Measurements from ENCODE around the gene CNTNAP2. TPM values are rescaled to one million over a fixed set of nuclear protein-coding genes. Genes with fewer than 3 reads are reported as not detected.
A peak's percentile ranks its signal among the peaks of the same experiment; 100 is the strongest.

The CNTNAP2 gene
- total and polyA plus RNA-seq, 2 of the 4 experiments (the other 2 are of a cell fraction), result not detected

GRCh38 chr7:146858690-146859089, 742.1 kb downstream of the CNTNAP2 start:
- Histone ChIP-seq H3K4ac (ENCODE audit: low read depth, low read length) (no peak overlapping the region), H4K5ac (ENCODE audit: low read depth, low read length) (no peak overlapping the region), H3K27me3 (ENCODE audit: control insufficient read depth, insufficient read depth, low read length) (no peaks in the 10 kb centered on the region), H3K36me3 (ENCODE audit: control insufficient read depth, insufficient read depth, low read length) (no peaks in the 10 kb centered on the region), H4K8ac (ENCODE audit: low read depth in 2 of 2, low read length in 2 of 2) (no peak overlapping the region), H2BK15ac (ENCODE audit: low read depth, low read length) (no peak overlapping the region), H3K4me1 (ENCODE audit: control insufficient read depth, insufficient read depth, low read length) (no peaks in the 10 kb centered on the region), H4K20me1 (ENCODE audit: insufficient read depth, low read length) (no peaks in the 10 kb centered on the region), H3K4me2 (ENCODE audit: low read depth, low read length) (no peak overlapping the region), H3K14ac (replicated peaks; ENCODE audit: low read depth, low read length) (no peak overlapping the region), H3K56ac (ENCODE audit: extremely low read depth, insufficient read depth, low read length) (no peak overlapping the region), H3K23ac (ENCODE audit: low read depth, low read length) (no peak overlapping the region), H3K9ac (ENCODE audit: low read depth, low read length) (no peak overlapping the region), H2AFZ (replicated peaks; ENCODE audit: low read length, poor library complexity) (no peak overlapping the region), H2AK5ac (ENCODE audit: low read depth, low read length) (no peak overlapping the region), H4K91ac (ENCODE audit: insufficient read depth, low read depth, low read length) (no peak overlapping the region), H2BK5ac (ENCODE audit: low read depth, low read length, poor library complexity, severe bottlenecking) (no peak overlapping the region), H3K9me1 (ENCODE audit: insufficient read depth, low read length) (no peaks in the 10 kb centered on the region), H2BK120ac (ENCODE audit: low read depth, low read length) (no peak overlapping the region), H3K18ac (ENCODE audit: low read depth, low read length) (no peak overlapping the region), H3K79me1 (ENCODE audit: low read depth in 1 of 2, low read length in 2 of 2) (no peaks in the 10 kb centered on the region), H3K4me3 (ENCODE audit: insufficient read depth, low read depth, low read length) (no peak overlapping the region), H2BK20ac (ENCODE audit: low read depth, low read length) (no peak overlapping the region), H2AK9ac (replicated peaks; ENCODE audit: low read depth, low read length, poor library complexity) (no peak overlapping the region), H3K27ac (ENCODE audit: insufficient read depth, low read length) (no peak overlapping the region), H3K9me3 (ENCODE audit: control insufficient read depth, insufficient read depth, low read length) (peaks cover 2% of the 10 kb centered on the region)
- POLR2A ChIA-PET (ENCODE audit: unreplicated experiment), result no interaction called here
- dilution Hi-C loops (cut with HindIII; ENCODE audit: low sequenced_read_pairs, unreplicated experiment), result no loop called here
- CTCF ChIA-PET, result no interaction called here
- intact Hi-C loops (cut with micrococcal nuclease), result no loop called here
- BruUV-seq (replicated peaks), result no TSS peak
- TF ChIP-seq RCOR1 (IDR thresholded peaks at IDR 0.05; ENCODE audit: insufficient replicate concordance, low read length) (no peak), MAFK (IDR thresholded peaks at IDR 0.05; ENCODE audit: low read depth, low read length) (peak; percentile 71)
- no peak for ATAC-seq (ENCODE audit: low read depth)
- in situ Hi-C loops (cut with MboI; ENCODE audit: low sequenced_read_pairs), result no loop called here
- no peak for DNase-seq
